Smooth muscle cell (in vitro differentiated cells): ENCODE measurements around the gene OBSCN. TPM values are rescaled to one million over a fixed set of nuclear protein-coding genes. Genes with fewer than 3 reads are reported as not detected.

Experiments used
- DNase-seq: peaks from one replicate; lab custom pipeline; 2025; ENCODE audit not compliant: unreplicated experiment; lab: John Stamatoyannopoulos, UW
- H2AFZ ChIP-seq: fragments of 200-600 bp; sonication (generic); 2 replicates; pipeline ENCODE4 v1.6.0; 2016; ENCODE audit warnings: antibody characterized with exemption, low read depth, mild to moderate bottlenecking
- H3F3A ChIP-seq: fragments of 200-600 bp; sonication (generic); 2 replicates; pipeline ENCODE4 v1.6.0; 2017; ENCODE audit warnings: antibody characterized with exemption, low read depth
- H3K27ac ChIP-seq: fragments of 200-600 bp; sonication (generic); 2 replicates; pipeline ENCODE4 v1.5.1; 2016; ENCODE audit warnings: low read depth, mild to moderate bottlenecking
- H3K27me3 ChIP-seq: fragments of 200-600 bp; sonication (generic); 2 replicates; pipeline ENCODE4 v1.6.1; 2016; ENCODE audit warnings: low read depth, mild to moderate bottlenecking
- H3K36me3 ChIP-seq: fragments of 200-600 bp; sonication (generic); 2 replicates; pipeline ENCODE4 v1.5.1; 2016; ENCODE audit warnings: low read depth
- H3K4me1 ChIP-seq: fragments of 200-600 bp; sonication (generic); 2 replicates; pipeline ENCODE4 v1.5.1; 2016; ENCODE audit warnings: low read depth
- H3K4me2 ChIP-seq: fragments of 200-600 bp; sonication (generic); 2 replicates; pipeline ENCODE4 v1.6.0; 2016; ENCODE audit warnings: mild to moderate bottlenecking
- H3K4me3 ChIP-seq: fragments of 200-600 bp; sonication (generic); 2 replicates; pipeline ENCODE4 v1.5.1; 2016; ENCODE audit warnings: mild to moderate bottlenecking
- H3K79me2 ChIP-seq: fragments of 200-600 bp; sonication (generic); 2 replicates; pipeline ENCODE4 v1.6.0; 2016; ENCODE audit warnings: low read depth, mild to moderate bottlenecking
- H3K9ac ChIP-seq: fragments of 200-600 bp; sonication (generic); 2 replicates; pipeline ENCODE4 v1.6.0; 2016; ENCODE audit warnings: low read depth
- H3K9me3 ChIP-seq: fragments of 200-600 bp; sonication (generic); replicated peaks from 2 replicates; pipeline ENCODE4 v1.5.1; 2016; ENCODE audit warnings: low read depth
- H4K20me1 ChIP-seq: fragments of 200-600 bp; sonication (generic); 2 replicates; pipeline ENCODE4 v1.6.0; 2016; ENCODE audit warnings: low read depth
- WGBS: methylation state at CpG from one replicate; pipeline ENCODE4 v1.1.7; 2016; ENCODE audit warnings: low lambda C conversion rate; 5-methylcytosine and 5-hydroxymethylcytosine counted together
- polyA plus RNA-seq: library from polyadenylated mRNA; unstranded; fragments of >200 nt; fragmentation: Nextera tagmentation; extraction: Ambion mirVana; gene quantifications from 2 replicates; pipeline ENCODE4 v1.2.1, GENCODE V29; 2016
- total RNA-seq: library from RNA; depleted of rRNA; stranded (reverse); fragments of >200 nt; gene quantifications from 2 replicates; pipeline ENCODE4 v1.2.3, GENCODE V29; 2014
- TF ChIP-seq, protein P1 (sequence below): fragments of 200-600 bp; sonication (generic); IDR thresholded peaks from 2 replicates; pipeline ENCODE4 v1.5.1; 2017; ENCODE audit warnings: borderline replicate concordance, mild to moderate bottlenecking, antibody characterized with exemption; ENCODE audit not compliant: insufficient read depth, poor library complexity, severe bottlenecking

The OBSCN gene
- total and polyA plus RNA-seq, 2 experiments from 2014 or later = 3.8 to 10.6 TPM

DNA sequence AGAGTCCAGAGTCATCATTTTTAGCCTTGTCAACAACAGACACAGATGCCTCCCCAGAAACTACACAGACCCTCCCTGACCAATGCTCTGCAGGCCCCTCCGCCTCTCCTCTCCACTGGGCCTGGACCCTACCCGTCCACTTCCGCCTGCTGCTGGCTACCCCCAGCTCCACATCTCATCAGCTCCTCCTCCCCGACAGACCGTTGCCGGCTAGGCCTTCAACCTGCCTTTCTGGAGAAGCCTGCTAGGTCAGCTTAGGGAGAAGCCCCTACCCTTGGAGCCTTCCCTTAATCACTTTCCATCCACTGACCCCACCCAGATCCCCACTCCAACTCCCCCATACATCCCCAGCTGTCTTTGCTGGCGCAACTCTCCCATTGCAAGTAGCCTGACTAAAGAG lies 207.4 kb downstream of the OBSCN start:
- Histone ChIP-seq H3K4me2 (peak overlapping the region; percentile 94), H3K9me3 (no peaks in the 10 kb centered on the region)

DNA sequence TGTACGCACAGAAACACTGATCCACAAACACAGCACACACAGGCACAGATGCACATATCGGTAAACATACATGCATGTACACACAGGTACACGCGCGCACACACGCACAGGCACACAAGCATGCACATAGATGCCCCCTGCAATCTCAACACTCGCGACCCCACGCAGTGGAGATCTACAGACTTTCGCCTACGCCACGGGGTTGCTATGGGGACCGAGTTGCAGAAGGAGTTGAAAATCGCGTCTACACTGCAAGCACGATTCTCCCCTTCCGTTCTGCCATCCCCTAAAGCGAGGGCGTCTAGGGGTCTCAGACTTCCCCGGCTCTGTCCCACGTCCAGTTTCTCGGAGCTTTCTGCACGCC lies 208.0 kb downstream of the OBSCN start:
- Histone ChIP-seq H3K79me2 (no peaks in the 10 kb centered on the region), H3K4me2 (peak overlapping the region; percentile 94), H3K9ac (peak overlapping the region; percentile 9), H3K36me3 (no peaks in the 10 kb centered on the region), H3K4me3 (peak overlapping the region; percentile 68), H4K20me1 (no peaks in the 10 kb centered on the region), H3K27me3 (no peaks in the 10 kb centered on the region), H3K27ac (no peak overlapping the region), H3K4me1 (peaks cover 13% of the 10 kb centered on the region), H2AFZ (peak overlapping the region; percentile 76), H3F3A (peaks cover 4% of the 10 kb centered on the region), H3K9me3 (no peaks in the 10 kb centered on the region)
- TF ChIP-seq, protein P1, sequence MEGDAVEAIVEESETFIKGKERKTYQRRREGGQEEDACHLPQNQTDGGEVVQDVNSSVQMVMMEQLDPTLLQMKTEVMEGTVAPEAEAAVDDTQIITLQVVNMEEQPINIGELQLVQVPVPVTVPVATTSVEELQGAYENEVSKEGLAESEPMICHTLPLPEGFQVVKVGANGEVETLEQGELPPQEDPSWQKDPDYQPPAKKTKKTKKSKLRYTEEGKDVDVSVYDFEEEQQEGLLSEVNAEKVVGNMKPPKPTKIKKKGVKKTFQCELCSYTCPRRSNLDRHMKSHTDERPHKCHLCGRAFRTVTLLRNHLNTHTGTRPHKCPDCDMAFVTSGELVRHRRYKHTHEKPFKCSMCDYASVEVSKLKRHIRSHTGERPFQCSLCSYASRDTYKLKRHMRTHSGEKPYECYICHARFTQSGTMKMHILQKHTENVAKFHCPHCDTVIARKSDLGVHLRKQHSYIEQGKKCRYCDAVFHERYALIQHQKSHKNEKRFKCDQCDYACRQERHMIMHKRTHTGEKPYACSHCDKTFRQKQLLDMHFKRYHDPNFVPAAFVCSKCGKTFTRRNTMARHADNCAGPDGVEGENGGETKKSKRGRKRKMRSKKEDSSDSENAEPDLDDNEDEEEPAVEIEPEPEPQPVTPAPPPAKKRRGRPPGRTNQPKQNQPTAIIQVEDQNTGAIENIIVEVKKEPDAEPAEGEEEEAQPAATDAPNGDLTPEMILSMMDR = no peak
- no peak for DNase-seq
- WGBS = 28% methylated on average over 22 of the region's 23 CpGs

More for the DNA sequence above, 207.4 kb downstream of the OBSCN start:
- Histone ChIP-seq H3K27ac (no peak overlapping the region), H4K20me1 (no peaks in the 10 kb centered on the region), H2AFZ (no peak overlapping the region), H3K9ac (no peak overlapping the region), H3K4me3 (peak overlapping the region; percentile 68), H3K79me2 (no peaks in the 10 kb centered on the region), H3K4me1 (peaks cover 13% of the 10 kb centered on the region), H3K27me3 (no peaks in the 10 kb centered on the region), H3F3A (peaks cover 4% of the 10 kb centered on the region), H3K36me3 (no peaks in the 10 kb centered on the region)
- TF ChIP-seq, protein P1 = no peak
- WGBS = 64% methylated on average over 7 of the region's 7 CpGs
- DNase-seq = no peak

DNA sequence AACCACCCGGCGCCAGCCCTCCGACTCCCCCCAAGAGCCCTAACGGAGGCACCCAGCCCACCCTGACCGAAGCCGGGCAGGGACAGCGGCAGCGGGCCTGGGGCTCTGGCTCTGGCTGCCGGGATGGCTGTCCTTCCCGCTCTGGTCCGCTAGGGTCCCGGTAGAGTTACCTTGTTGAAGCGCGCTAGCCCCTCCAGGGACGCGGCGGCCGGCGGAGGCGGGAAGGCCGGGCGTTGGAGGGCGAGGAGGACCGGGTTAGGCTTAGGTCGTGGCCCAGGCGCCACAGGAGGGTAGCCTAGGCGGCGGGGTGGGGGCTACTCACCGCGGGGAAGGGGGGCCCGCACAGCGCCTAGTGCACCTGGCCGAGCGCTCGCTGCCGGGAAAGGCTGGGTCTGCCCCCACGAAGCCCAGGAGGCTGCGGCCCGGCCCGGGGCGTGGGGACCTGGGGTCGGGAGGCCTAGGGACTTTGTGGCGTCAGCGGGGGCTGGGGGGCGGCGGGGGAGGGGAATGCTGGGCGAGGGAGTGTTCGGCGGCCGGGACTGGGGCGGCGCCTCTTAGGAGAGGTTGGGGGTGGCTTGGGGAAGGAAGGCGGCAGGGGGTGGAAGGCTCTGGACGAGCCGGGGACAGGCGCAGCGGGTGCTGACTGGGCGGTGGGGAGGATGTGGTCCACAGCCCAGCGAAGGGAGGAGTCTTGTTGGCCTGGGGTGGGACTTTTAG lies 208.5 kb downstream of the OBSCN start, which contains the start of gene TRIM17:
TRIM17 (minus strand) TSS at position 645 of the 717 bp plus-strand sequence. CDS start 1,789 bp downstream, outside the sequence.
- 1% methylated on average over 20 of the region's 59 CpGs for WGBS
- Histone ChIP-seq H3K9me3 (no peaks in the 10 kb centered on the region), H3K4me3 (peak within 1 kb of the TSS; percentile 68), H3F3A (peaks cover 4% of the 10 kb centered on the region), H3K9ac (peak within 1 kb of the TSS; percentile 51), H3K27ac (peak within 1 kb of the TSS; percentile 74), H2AFZ (peak within 1 kb of the TSS; percentile 76), H3K79me2 (no peaks in the 10 kb centered on the region), H3K4me2 (peak within 1 kb of the TSS; percentile 94), H3K4me1 (peaks cover 13% of the 10 kb centered on the region), H3K36me3 (no peaks in the 10 kb centered on the region), H4K20me1 (no peaks in the 10 kb centered on the region), H3K27me3 (no peaks in the 10 kb centered on the region)
- no peak for DNase-seq
- TF ChIP-seq, protein P1 = peak; percentile 44
